Islet of Langerhans (tissue), 1 donor: ENCODE results near the gene WWOX.

ENCODE experiments used
- FAIRE-seq: peaks from one replicate; lab custom pipeline; 2011; peaks lifted over from hg19 to GRCh38; lab: Jason Lieb, UNC

The WWOX gene

GRCh38 chr16:78745108-78746019 lies 645.9 kb downstream of the WWOX start:
- no peak for FAIRE-seq

DNA sequence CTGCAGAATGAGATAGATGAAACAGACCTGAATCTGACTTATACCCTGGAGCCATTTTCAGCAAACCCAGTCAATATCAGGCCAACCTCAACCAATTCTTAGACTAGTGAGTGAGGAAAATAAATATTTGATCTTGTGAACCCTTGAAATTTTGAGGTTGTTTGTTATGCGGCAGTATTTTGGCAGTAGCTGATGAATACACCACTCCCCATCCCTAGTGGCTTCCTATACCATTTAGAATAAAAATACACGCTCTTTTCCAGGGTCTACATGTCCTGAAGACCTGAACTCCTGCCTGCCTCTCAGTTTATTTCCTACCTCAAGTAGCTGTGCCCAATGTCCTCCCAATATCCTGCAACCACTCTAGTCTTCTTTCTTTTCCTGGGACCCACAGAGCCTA lies 647.3 kb downstream of the WWOX start:
- FAIRE-seq = no peak

DNA sequence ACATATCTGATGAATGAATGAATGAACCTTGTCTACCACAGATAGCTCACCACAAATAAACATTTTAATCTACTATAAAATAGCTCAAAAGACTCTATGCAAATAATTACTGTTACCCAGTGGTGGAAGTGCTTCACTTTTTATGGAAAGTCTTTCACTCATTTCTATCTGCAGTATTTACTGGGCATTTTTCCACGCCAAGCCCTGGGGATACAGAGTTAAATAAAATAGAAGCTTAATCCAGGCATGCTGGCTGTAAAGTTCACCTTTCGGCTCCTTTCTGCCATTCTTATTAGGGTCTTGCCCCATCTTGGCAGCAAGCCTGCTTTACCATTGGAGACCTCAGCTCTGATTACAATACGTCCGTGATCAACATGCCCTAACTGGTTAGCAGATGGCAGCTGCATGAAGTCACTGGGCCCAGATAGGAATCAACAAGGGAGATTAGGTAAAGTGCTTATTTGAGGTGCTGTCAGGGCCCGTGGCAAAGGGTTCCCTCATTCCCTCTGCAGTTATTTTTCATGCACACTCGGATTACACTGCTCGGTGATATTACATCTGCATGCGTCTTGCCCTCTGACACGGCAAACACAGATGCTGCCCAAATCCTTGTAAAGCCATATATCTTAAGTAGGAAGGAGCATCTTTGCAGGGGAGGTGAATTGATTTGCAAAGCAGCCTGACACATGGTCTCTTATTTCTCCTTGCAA lies 648.9 kb downstream of the WWOX start:
- no peak for FAIRE-seq

- no peak for FAIRE-seq
Measured at GRCh38 chr16:78749745-78750268, 650.4 kb downstream of the WWOX start.

DNA sequence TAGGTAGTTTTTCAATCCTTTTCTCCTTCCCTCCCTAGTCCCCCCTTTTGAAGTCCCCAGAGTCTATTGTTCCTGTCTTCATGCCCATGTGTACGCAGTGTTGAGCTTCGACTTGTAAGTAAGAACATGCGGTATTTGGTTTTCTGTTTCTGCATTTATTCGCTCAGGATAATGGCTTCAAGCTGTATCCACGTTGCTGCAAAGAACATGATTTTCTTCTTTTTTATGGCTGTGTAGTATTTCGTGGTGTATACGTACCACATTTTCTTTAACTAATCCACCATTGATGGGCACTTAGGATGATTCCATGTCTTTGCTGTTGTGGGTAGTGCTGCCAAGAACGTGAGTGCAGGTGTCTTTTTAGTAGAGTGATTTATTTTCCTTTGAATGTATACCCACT lies 651.2 kb downstream of the WWOX start:
- no peak for FAIRE-seq

DNA sequence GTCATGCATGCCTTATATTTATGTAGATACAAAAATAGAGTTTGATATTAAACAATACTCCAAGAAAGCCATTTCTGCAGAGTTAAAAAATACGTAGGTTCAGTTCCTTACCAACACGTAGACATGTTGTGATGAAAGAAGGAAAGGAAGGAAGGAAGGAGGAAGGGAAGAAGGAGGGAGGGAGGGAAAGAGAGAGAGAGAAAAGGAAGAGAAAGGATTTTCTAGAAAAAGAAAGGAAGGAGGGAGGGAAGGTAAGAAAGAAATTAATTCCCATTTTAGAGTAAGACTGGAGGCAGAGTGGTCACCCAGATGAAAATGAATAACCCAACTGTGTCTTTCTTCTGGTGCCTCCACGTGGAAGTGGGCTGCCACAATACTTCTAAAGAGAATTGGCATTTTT lies 652.1 kb downstream of the WWOX start:
- no peak for FAIRE-seq

DNA sequence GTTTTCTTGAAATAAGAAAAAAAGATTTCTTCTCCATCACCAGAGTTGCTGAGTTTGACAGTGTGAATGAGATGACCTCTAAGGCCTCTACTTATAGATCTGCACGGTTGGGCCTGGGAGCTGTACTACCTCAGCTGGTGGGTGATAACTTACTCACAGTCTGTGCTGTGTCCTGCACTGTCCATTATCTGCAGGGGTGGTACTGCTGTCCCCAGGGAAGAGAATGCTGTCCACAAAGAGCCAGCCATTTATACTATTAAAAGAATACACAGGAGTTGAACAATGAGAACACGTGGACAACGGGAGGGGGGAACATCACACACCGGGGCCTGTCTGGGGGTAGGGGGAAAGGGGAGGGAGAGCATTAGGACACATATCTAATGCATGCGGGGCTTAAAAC lies 655.3 kb downstream of the WWOX start:
- FAIRE-seq = no peak

- no peak for FAIRE-seq
Measured at GRCh38 chr16:78755751-78756661, 656.6 kb downstream of the WWOX start.

GRCh38 chr16:78759596-78759995 lies 660.1 kb downstream of the WWOX start:
- no peak for FAIRE-seq

- no peak for FAIRE-seq
Measured at GRCh38 chr16:78760611-78761010, 661.2 kb downstream of the WWOX start.

DNA sequence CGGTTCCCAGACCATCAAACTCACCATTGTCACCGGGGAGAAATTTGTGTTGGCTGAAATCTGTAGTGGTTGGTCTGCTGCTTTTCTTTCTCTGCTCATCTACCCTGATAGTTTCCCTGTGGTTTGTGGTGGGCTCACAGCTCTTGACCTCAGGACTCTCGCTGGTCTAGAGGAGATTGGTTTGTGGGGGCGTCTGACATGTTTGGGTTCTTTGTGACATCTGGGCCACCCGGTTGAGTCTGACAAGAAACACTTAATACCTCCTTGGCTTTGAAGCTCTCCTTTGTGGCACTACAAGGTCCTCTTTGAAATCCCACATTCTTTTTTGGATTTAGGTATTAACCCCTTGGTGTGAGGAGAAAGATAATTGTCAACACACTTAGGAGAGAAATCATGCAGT lies 662.0 kb downstream of the WWOX start:
- no peak for FAIRE-seq

DNA sequence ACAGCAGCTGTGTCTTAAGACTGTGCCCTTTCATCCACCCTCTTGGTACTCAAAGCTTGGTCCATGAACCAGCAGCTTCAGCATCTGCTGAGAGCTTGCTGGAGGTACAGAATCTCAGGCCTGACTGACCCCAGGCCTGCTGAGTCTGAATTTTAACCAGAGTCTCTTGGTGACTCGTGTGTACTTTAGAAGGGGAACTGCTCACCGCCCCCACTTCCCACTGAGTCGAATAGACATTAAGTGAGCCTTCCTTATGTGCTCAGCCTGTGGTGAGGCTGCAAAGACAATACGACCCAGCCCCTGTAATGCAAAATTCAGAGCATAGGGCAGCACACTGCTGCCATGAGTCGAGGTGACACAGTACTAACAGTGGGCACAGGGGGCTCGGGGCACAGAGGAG lies 662.8 kb downstream of the WWOX start:
- no peak for FAIRE-seq

DNA sequence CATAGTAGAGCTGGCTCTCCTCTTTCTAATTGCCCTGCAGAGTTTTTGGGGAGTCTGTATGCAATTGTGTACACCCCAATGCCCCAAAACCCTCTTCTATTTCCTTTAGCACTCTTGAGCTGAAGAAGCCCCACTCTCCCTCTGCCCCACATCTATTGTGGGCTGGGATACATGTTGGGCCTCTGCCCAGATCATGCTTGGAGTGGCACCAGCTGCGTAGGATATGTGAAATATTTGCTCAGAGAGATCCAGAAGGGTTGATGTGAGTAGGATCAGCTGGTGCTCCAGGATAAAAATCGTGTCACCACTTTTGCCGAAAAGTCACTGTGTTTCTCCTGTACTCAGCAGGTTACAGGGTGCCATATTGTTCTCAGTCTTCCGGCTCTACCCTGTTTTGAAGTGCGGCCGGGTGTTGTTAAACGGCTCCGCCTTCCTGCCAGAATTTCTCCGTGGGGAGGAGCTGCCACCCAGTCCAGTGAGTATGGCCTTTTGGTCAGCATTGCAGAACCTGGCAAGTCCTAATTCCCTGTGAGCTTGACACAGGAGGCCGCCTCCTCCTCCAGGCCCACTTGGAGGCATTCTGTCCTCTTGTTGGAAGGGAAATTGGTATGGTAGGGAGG lies 664.5 kb downstream of the WWOX start:
- no peak for FAIRE-seq

DNA sequence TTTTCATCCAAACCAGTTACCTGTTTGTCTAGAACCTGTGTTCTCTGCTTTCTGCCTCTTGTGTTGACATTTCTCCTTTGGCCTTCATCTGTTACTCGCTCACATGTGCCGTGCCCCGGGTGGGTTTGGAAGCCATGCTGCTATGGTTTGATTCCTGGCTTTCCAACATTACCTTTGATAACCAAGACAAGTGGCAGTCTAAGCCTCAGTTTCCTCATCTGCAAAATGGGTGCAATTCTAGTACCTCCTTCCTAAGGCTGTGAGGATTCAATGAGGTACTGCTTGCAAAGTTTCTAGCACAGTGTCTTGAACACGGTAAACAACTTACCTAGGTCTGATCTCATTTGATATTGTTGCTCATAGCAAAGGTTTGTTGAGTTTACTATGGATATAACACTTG lies 665.0 kb downstream of the WWOX start:
- FAIRE-seq = no peak

DNA sequence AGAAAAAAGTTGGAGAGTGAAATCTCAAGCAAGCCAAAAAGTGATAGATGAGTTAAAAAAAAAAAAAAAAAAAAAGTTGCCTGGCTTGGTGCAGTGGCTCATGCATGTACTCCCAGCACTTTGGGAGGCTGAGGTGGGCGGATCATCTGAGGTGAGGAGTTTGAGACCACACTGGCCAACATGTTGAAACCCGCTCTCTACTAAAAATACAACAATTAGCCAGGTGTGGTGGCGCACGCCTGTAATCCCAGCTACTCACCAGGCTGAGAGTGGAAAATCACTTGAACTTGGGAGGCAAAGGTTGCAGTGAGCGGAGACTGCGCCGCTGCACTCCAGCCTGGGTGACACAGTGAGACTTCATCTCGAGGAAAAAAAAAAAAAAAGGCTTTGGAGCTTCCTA lies 668.8 kb downstream of the WWOX start:
- no peak for FAIRE-seq

DNA sequence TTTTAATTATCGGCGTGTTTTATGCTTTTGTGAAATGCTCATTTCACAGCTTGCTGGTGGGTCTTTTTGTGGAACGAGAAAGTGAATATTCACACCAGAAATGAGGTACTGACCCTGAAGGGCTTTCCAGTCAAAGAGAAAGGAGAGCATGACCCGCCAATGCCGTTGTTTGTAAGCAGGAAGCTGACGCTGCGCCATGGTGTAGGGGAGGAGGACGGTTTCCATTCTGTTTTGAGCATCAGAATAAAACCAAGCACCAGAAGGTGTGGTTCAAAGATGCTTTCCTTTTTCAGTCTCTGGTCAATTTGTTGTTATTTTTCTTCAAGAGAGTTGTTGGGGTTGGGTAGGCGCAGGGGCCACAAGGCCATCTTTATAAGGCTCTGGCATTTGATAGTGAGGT lies 669.3 kb downstream of the WWOX start:
- FAIRE-seq = no peak

DNA sequence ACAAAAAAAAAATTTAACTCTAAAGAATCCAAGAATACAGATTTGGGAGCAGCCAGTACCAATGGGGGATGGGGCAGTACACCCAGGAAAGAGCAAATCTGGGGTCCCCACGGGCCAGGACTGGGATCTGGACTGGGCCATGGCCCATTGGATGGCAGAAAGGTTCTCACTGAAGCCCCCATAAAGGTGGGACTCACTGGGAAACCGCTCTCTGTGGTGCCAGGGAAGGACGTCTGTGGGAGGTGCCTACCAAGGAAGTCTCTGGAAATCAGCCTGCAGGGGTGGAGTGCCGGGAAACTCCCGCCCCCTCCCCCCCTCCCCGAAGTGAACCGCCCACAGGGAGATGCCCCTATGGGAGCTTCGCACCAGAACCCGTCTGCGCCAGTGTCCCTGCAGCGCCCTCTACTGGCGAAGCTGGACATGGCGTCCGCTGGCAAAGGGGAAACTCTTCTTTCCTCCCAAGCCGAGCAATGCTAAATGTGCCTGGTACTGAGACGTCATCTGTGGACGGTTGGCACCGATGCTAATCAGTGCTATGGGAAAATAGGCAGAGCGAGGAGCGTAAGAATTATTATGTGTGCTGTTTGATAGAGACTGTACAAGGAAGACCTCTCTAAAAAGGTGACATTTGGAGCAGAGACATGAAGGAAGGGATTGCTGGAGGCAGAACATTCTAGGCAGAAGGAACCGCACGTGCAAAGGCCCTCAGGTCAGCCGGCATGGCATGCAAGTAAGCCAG lies 671.1 kb downstream of the WWOX start:
- no peak for FAIRE-seq

GRCh38 chr16:78773291-78773702 lies 673.8 kb downstream of the WWOX start:
- FAIRE-seq = no peak

DNA sequence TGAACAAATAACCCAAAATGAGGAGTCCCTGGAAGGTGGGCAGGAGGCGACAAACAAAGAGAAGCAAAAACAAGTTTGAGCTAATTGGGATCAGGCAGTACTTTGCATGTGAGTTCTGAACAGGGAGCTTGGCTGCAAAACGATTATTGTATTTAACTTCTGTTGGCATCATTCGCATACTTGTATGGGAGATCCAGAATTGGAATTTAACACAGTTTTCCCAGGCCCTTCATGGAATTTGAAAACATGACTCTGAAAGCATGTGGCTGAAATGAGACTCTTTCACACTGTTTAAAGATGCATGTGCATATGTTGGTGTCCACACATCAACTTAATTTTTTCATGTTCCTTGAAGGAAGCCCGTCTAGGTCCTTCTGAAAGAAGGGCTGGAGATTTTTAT lies 674.3 kb downstream of the WWOX start:
- no peak for FAIRE-seq

DNA sequence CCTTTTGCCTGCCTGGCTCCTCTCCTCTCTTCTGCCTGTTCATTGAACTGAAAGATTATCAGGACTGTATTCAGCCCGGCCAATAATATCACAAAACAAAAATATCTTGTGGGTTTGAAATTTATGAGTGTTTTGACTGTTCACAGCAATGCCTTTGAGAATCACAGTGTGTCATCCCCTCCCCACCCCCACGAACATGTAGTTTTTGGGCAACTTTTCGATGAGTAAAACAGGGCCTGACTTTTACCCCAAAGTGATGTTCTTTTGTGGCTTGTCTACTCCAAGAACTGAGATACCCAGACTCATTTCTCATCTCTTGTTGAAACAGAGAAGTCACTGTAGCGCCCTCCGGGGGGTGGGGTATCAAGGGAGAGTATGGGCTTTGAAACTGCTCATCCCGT lies 675.7 kb downstream of the WWOX start:
- FAIRE-seq = no peak
